ENCODE results near the gene PRPS1. TPM values are rescaled to one million over a fixed set of nuclear protein-coding genes. Genes with fewer than 3 reads are reported as not detected.

Gene PRPS1
- total RNA-seq, 1 experiment from 2014 or later = 90.5 TPM

- no peak for DNase-seq
- Histone ChIP-seq H2BK120ac (ENCODE audit: low read depth, low read length, poor library complexity, severe bottlenecking) (no peak overlapping the region), H3K14ac (ENCODE audit: insufficient read depth, low read length) (no peak overlapping the region), H2BK5ac (ENCODE audit: insufficient read length, low read length) (no peak overlapping the region), H3K18ac (ENCODE audit: insufficient read length, low read depth, low read length) (no peak overlapping the region), H3K4ac (ENCODE audit: low read depth, low read length) (no peak overlapping the region), H3K9ac (ENCODE audit: extremely low read depth, insufficient read length, low read length) (no peak overlapping the region), H2AK5ac (ENCODE audit: insufficient read length, low read length) (no peak overlapping the region), H3K79me1 (ENCODE audit: insufficient read depth, low read depth, low read length, poor library complexity, severe bottlenecking) (no peaks in the 10 kb centered on the region), H4K91ac (ENCODE audit: insufficient read length, low read depth, low read length) (no peak overlapping the region), H3T11ph (ENCODE audit: low read length) (no peak overlapping the region), H3K23ac (ENCODE audit: insufficient read length, low read depth, low read length) (no peak overlapping the region), H2BK20ac (ENCODE audit: low read depth, low read length, poor library complexity, severe bottlenecking) (no peak overlapping the region), H3K56ac (ENCODE audit: insufficient read length, low read depth, low read length) (no peak overlapping the region), H3K9me3 (ENCODE audit: control insufficient read depth, low read depth, low read length) (no peaks in the 10 kb centered on the region), H3K23me2 (ENCODE audit: insufficient read length, low read depth, low read length, poor library complexity, severe bottlenecking) (no peaks in the 10 kb centered on the region), H2AFZ (ENCODE audit: low read length) (no peak overlapping the region), H3K79me2 (ENCODE audit: insufficient read depth, low read length) (no peaks in the 10 kb centered on the region), H3K4me2 (ENCODE audit: insufficient read depth, insufficient read length, low read length) (no peak overlapping the region), H2BK12ac (ENCODE audit: insufficient read length, low read depth, low read length) (no peak overlapping the region), H2BK15ac (ENCODE audit: low read depth, low read length) (no peak overlapping the region), H3K4me1 (ENCODE audit: insufficient read depth, low read length) (no peaks in the 10 kb centered on the region), H4K8ac (replicated peaks; ENCODE audit: insufficient read length, low read depth, low read length) (no peak overlapping the region), H3K27me3 (ENCODE audit: insufficient read depth, low read length) (no peaks in the 10 kb centered on the region), H4K20me1 (ENCODE audit: control insufficient read depth, insufficient read depth, insufficient read length) (no peaks in the 10 kb centered on the region), H3K27ac (ENCODE audit: insufficient read length, low read depth, low read length) (no peak overlapping the region), H4K5ac (ENCODE audit: insufficient read length, low read depth, low read length) (no peak overlapping the region)
- Mint-ChIP-seq H3K4me1 (peaks cover 6 to 10% of the 10 kb centered on the region in 2 experiments), H3K4me3 (no peak overlapping the region), H3K36me3 (ENCODE audit: insufficient read depth in 1 of 3, low read depth in 3 of 3) (peaks cover 4 to 10% (median 4%) of the 10 kb centered on the region in 3 experiments; a peak in 5 of 7 replicates), H3K9me3 (peaks cover 0 to 37% of the 10 kb centered on the region in 2 experiments; a peak in 2 of 5 replicates), H3K27ac (no peak overlapping the region; a peak in 1 of 7 replicates), H3K27me3 (ENCODE audit: low read depth) (no peaks in the 10 kb centered on the region; the same call in 1 of the 2 replicates)
- TF ChIP-seq, protein P1, sequence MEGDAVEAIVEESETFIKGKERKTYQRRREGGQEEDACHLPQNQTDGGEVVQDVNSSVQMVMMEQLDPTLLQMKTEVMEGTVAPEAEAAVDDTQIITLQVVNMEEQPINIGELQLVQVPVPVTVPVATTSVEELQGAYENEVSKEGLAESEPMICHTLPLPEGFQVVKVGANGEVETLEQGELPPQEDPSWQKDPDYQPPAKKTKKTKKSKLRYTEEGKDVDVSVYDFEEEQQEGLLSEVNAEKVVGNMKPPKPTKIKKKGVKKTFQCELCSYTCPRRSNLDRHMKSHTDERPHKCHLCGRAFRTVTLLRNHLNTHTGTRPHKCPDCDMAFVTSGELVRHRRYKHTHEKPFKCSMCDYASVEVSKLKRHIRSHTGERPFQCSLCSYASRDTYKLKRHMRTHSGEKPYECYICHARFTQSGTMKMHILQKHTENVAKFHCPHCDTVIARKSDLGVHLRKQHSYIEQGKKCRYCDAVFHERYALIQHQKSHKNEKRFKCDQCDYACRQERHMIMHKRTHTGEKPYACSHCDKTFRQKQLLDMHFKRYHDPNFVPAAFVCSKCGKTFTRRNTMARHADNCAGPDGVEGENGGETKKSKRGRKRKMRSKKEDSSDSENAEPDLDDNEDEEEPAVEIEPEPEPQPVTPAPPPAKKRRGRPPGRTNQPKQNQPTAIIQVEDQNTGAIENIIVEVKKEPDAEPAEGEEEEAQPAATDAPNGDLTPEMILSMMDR (conservative IDR thresholded peaks at IDR 0.05) = no peak
- no CpG with 5 or more reads among the region's 5 CpGs for WGBS (ENCODE audit: extremely low coverage, insufficient read length, low lambda C conversion rate)
Observed at GRCh38 chrX:107656978-107657377, 28.7 kb downstream of the PRPS1 start.

All from H9 (cell line).